Gastroesophageal sphincter (tissue), 3 donors: ENCODE results near the gene NPDC1.

Experiments used
- POLR2AphosphoS5 ChIP-seq: sonication (generic); formaldehyde crosslinking; IDR thresholded peaks from one replicate; pipeline ENCODE4 v1.6.1; 2017; ENCODE audit warnings: antibody characterized with exemption
- TF ChIP-seq, protein P1 (sequence below), 4 experiments: fragments of 200-600 bp in 2 of 4; fragments of 450-650 bp in 2 of 4; sonication (generic) in 1 of 4; IDR thresholded peaks; one replicate each; pipeline ENCODE4 v1.5.1; 2017 to 2019; ENCODE audit warnings: antibody characterized with exemption in 4 of 4, mild to moderate bottlenecking in 2 of 4, moderate library complexity in 2 of 4

DNA sequence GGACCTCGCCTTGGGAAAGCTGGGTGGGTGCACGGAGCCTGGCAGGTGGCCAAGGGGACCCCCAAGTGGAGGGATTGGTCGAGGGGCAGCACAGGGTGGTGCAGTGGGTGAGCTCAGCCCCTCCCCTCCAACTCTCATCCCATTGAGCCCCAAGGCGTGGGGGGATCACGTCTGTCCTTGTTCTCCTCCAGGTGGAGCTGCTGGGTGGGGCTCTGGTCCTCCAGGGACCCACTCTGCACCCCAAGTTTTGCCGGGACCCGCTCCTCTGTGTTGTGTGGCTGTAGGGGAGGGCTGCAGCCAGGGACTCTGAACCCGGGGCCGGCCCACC, 10.5 kb downstream of the NPDC1 start:
- TF ChIP-seq, protein P1, sequence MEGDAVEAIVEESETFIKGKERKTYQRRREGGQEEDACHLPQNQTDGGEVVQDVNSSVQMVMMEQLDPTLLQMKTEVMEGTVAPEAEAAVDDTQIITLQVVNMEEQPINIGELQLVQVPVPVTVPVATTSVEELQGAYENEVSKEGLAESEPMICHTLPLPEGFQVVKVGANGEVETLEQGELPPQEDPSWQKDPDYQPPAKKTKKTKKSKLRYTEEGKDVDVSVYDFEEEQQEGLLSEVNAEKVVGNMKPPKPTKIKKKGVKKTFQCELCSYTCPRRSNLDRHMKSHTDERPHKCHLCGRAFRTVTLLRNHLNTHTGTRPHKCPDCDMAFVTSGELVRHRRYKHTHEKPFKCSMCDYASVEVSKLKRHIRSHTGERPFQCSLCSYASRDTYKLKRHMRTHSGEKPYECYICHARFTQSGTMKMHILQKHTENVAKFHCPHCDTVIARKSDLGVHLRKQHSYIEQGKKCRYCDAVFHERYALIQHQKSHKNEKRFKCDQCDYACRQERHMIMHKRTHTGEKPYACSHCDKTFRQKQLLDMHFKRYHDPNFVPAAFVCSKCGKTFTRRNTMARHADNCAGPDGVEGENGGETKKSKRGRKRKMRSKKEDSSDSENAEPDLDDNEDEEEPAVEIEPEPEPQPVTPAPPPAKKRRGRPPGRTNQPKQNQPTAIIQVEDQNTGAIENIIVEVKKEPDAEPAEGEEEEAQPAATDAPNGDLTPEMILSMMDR (IDR thresholded peaks at IDR 0.05), result no peak
- TF ChIP-seq POLR2AphosphoS5, result no peak
